NCI-H2227 (cell line): ENCODE data around the gene RNASEH1.
"Not testable (repeated sequence)": the region's sequence is repeated elsewhere in the genome, so short reads cannot be mapped to it uniquely, and the experiment has no call there.

Experiments
- DNase-seq: peaks from one replicate; lab custom pipeline; 2025; ENCODE audit not compliant: unreplicated experiment; lab: John Stamatoyannopoulos, UW

Gene RNASEH1

GRCh38 chr2:3594493-3595281 lies 36.6 kb upstream of the RNASEH1 start, which contains the start of gene COLEC11:
TSS of gene COLEC11 (plus strand) at chr2:3595112. CDS start at chr2:3604341, 9,229 bp downstream.
- DNase-seq, result no peak

GRCh38 chr2:3589086-3589485 lies 31.0 kb upstream of the RNASEH1 start:
- DNase-seq, result no peak

GRCh38 chr2:3588084-3588483 lies 30.0 kb upstream of the RNASEH1 start:
- DNase-seq, result no peak

GRCh38 chr2:3587432-3587831 lies 29.3 kb upstream of the RNASEH1 start:
- DNase-seq, result no peak

- no peak for DNase-seq
These were observed 28.9 kb upstream of the RNASEH1 start for GRCh38 chr2:3587021-3587420.

- DNase-seq, result no peak
These were observed 28.1 kb upstream of the RNASEH1 start for GRCh38 chr2:3586220-3586619.

- peak; percentile 51 for DNase-seq
These were observed 27.4 kb upstream of the RNASEH1 start for GRCh38 chr2:3585261-3586109.

GRCh38 chr2:3584608-3585260 lies 26.6 kb upstream of the RNASEH1 start:
- DNase-seq, result no peak

GRCh38 chr2:3584076-3584475 lies 25.9 kb upstream of the RNASEH1 start:
- no peak for DNase-seq

- no peak for DNase-seq
These were observed 23.5 kb upstream of the RNASEH1 start for GRCh38 chr2:3581367-3582262.

- DNase-seq, result no peak
These were observed 22.3 kb upstream of the RNASEH1 start for GRCh38 chr2:3580449-3580848.

- DNase-seq, result no peak
These were observed 20.9 kb upstream of the RNASEH1 start for GRCh38 chr2:3578987-3579386.

- not testable (repeated sequence) for DNase-seq
These were observed 18.1 kb upstream of the RNASEH1 start for GRCh38 chr2:3576263-3576630.

GRCh38 chr2:3575534-3576262 lies 17.6 kb upstream of the RNASEH1 start:
- DNase-seq, result peak; percentile 41

GRCh38 chr2:3574155-3574554 lies 16.0 kb upstream of the RNASEH1 start:
- DNase-seq, result no peak

GRCh38 chr2:3572620-3573019 lies 14.5 kb upstream of the RNASEH1 start:
- no peak for DNase-seq

- no peak for DNase-seq
These were observed 13.2 kb upstream of the RNASEH1 start for GRCh38 chr2:3571284-3571683.

- DNase-seq, result not testable (repeated sequence)
These were observed 11.5 kb upstream of the RNASEH1 start for GRCh38 chr2:3569656-3570055.

GRCh38 chr2:3566806-3567205 lies 8.7 kb upstream of the RNASEH1 start:
- no peak for DNase-seq

- no peak for DNase-seq
These were observed 7.0 kb upstream of the RNASEH1 start for GRCh38 chr2:3565117-3565516.
